Cardiac muscle cell (in vitro differentiated cells and primary cell): ENCODE data around the gene PTPRC. TPM values are rescaled to one million over a fixed set of nuclear protein-coding genes. Genes with fewer than 3 reads are reported as not detected.

Source experiments
- DNase-seq, 2 donors: peaks; one replicate each; pipeline versions ENCODE4 v3.0.0 to v3.0.0-alpha.2; 2010 to 2017; ENCODE audit warnings: low read depth in 1 of 2, low spot score in 1 of 2
- H3K27ac ChIP-seq: fragments of 200-600 bp; sonication (generic); 2 replicates; pipeline ENCODE4 v1.5.1; 2016
- H3K27me3 ChIP-seq: fragments of 200-600 bp; sonication (generic); 2 replicates; pipeline ENCODE4 v1.6.0; 2016; ENCODE audit warnings: control low read depth
- H3K36me3 ChIP-seq: fragments of 200-600 bp; sonication (generic); 2 replicates; pipeline ENCODE4 v1.5.1; 2016; ENCODE audit warnings: control low read depth
- H3K4me1 ChIP-seq: fragments of 200-600 bp; sonication (generic); 2 replicates; pipeline ENCODE4 v1.8.1; 2017; ENCODE audit warnings: low read depth, mild to moderate bottlenecking, mixed run types
- H3K4me3 ChIP-seq: fragments of 200-600 bp; sonication (generic); 2 replicates; pipeline ENCODE4 v1.5.1; 2016; ENCODE audit warnings: mild to moderate bottlenecking
- H3K9me3 ChIP-seq: fragments of 200-600 bp; sonication (generic); 2 replicates; pipeline ENCODE4 v1.5.1; 2017; ENCODE audit warnings: low read depth, mild to moderate bottlenecking, control low read depth
- polyA plus RNA-seq: library from polyadenylated mRNA; unstranded; fragments of >200 nt; fragmentation: Nextera tagmentation; extraction: Ambion mirVana; gene quantifications from 2 replicates; pipeline ENCODE4 v1.2.1, GENCODE V29; 2016
- total RNA-seq: library from RNA; depleted of rRNA; stranded (reverse); fragments of >200 nt; gene quantifications from 2 replicates; pipeline ENCODE4 v1.2.3, GENCODE V29; 2016
- TF ChIP-seq, protein P1 (sequence below): IDR thresholded peaks from 2 replicates; pipeline ENCODE4 v1.5.1; 2012; ENCODE audit warnings: low read depth, mild to moderate bottlenecking, low read length

PTPRC gene
- total and polyA plus RNA-seq, 2 experiments from 2014 or later = not detected

DNA sequence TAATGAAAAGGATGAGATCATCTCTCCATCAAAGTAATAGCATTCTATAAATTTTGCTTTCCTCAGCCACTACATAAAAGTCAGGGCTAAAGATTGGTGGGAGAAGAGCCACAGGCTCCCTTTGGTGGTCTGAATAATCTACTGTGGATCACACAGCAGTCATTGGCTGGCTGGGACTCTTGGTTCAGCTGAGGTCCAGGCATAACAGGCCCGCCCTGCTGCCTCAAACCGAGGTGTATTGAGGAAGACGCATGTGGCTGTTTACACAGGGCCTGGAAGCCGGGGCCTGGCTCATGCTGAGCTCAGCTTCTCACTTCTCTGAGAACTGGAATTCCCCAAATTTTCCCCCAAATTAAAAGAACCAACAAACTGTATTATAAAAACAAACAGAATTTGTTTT is 139.2 kb downstream of the PTPRC start:
- Histone ChIP-seq H3K4me3 (no peak overlapping the region), H3K27me3 (no peaks in the 10 kb centered on the region), H3K27ac (no peak overlapping the region), H3K9me3 (no peaks in the 10 kb centered on the region), H3K4me1 (no peaks in the 10 kb centered on the region), H3K36me3 (no peaks in the 10 kb centered on the region)
- DNase-seq = no peak
- TF ChIP-seq, protein P1, sequence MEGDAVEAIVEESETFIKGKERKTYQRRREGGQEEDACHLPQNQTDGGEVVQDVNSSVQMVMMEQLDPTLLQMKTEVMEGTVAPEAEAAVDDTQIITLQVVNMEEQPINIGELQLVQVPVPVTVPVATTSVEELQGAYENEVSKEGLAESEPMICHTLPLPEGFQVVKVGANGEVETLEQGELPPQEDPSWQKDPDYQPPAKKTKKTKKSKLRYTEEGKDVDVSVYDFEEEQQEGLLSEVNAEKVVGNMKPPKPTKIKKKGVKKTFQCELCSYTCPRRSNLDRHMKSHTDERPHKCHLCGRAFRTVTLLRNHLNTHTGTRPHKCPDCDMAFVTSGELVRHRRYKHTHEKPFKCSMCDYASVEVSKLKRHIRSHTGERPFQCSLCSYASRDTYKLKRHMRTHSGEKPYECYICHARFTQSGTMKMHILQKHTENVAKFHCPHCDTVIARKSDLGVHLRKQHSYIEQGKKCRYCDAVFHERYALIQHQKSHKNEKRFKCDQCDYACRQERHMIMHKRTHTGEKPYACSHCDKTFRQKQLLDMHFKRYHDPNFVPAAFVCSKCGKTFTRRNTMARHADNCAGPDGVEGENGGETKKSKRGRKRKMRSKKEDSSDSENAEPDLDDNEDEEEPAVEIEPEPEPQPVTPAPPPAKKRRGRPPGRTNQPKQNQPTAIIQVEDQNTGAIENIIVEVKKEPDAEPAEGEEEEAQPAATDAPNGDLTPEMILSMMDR = no peak

DNA sequence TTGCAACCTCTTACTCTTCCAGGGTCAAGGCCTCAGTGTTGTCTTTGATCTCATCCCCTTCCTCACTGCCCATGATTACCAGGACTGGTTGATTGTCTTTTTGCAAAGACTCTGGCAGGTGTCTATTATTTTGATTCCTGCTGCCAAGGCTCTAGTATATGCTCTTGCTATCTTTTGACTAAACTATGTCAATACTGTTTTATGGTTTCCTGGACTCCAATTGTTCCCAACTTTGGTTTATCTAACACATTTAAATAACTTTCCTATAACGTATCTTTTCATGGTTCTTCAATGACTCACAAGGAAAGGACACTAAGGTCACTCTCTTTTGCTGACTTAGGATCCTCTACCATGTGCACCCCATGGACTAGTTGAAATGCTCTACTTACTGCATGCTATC is 141.5 kb downstream of the PTPRC start:
- Histone ChIP-seq H3K27ac (no peak overlapping the region), H3K27me3 (no peaks in the 10 kb centered on the region), H3K4me1 (no peaks in the 10 kb centered on the region), H3K36me3 (no peaks in the 10 kb centered on the region), H3K9me3 (no peaks in the 10 kb centered on the region), H3K4me3 (no peak overlapping the region)
- TF ChIP-seq, protein P1 = no peak
- no peak for DNase-seq

DNA sequence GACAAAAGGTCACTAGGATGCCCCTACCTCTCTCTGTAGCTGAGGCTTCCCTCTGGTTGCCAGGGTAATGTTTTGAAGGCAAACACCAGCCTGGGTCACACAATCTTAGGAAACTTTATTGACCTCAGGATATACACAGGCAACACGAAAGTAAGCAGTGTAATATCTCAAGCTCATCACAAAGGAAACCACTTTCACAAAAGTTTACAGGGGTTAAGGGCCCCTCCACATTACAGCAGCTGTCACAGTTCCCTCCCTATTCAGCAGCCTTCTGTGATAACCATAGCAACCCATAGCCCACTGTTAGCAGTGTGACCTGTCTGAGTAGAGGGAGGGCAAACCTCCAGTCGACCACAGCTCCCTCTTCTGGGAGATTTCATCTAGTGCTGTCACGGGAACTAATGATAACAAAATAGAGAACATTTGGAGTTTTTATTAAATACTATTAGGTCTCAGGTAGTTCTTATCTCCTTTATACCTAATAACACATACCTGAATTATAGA is 149.8 kb downstream of the PTPRC start:
- DNase-seq = peak; percentile 34 to 49
- H3K4me3 ChIP-seq = no peak overlapping the region
- TF ChIP-seq, protein P1 = peak; percentile 25
- H3K36me3 ChIP-seq = no peaks in the 10 kb centered on the region
- H3K9me3 ChIP-seq = no peaks in the 10 kb centered on the region
- no peak overlapping the region for H3K27ac ChIP-seq
- H3K4me1 ChIP-seq = no peaks in the 10 kb centered on the region
- no peaks in the 10 kb centered on the region for H3K27me3 ChIP-seq

DNA sequence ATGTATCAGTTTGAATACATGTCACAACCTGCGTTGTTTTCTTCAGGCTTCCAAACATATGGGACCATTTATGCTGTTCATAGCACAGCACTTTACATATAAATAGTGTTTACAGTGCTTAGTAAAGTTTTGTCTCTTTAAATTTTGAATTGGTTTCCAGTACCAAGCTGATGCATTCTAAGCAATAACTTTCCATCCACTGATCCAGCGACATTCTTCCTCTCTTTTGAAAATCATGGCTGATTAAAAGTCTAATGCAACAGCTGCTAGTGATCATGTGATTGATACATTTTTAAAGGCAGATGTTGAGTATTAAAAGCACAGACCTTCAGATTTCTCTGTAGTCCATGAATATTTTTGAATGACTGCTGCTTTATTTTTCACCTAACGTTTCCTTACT is 154.9 kb downstream of the PTPRC start:
- Histone ChIP-seq H3K4me1 (no peaks in the 10 kb centered on the region), H3K27me3 (no peaks in the 10 kb centered on the region), H3K36me3 (no peaks in the 10 kb centered on the region), H3K4me3 (no peak overlapping the region), H3K9me3 (no peaks in the 10 kb centered on the region), H3K27ac (no peak overlapping the region)
- TF ChIP-seq, protein P1 = no peak
- DNase-seq = no peak

DNA sequence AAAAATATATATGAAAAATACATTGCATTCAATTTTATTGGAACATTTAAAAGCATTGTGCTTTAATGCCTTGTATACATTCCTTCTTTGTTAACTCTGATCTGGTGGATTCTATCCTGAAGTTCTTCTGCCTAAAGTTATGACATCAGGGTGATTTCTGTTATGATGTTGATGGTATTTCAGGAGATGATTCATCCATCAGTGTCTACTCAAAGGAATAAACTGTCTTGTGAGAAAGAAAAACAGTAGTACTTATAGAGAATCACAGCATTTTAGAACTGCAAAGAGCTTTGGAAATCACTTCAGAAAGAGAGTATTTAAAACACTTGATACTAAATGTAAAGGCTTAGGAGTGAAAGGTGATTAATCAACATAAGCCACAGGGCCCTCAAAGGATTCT is 155.7 kb downstream of the PTPRC start:
- no peaks in the 10 kb centered on the region for H3K4me1 ChIP-seq
- no peaks in the 10 kb centered on the region for H3K27me3 ChIP-seq
- TF ChIP-seq, protein P1 = no peak
- H3K36me3 ChIP-seq = no peaks in the 10 kb centered on the region
- H3K27ac ChIP-seq = no peak overlapping the region
- no peak overlapping the region for H3K4me3 ChIP-seq
- no peaks in the 10 kb centered on the region for H3K9me3 ChIP-seq
- peak in 1 of 2 donors; percentile 49 for DNase-seq

DNA sequence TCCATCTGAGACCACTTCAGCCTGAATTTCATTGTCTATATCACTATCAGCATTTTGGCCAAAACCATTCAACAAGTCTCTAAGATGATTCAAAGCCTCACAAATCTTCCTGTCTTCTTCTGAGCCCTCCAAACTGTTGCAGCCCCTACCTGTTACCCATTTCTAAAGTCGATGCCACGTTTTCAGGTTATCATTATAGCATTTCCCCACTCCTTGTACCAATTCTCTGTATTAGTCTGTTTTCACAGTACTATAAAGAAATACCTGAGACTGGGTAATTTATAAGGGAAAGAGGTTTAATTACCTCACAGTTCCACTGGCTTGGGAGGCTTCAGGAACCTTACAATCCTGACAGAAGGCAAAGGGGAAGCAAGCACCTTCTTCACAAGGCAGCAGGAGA is 158.8 kb downstream of the PTPRC start:
- TF ChIP-seq, protein P1 = no peak

More for the DNA sequence above, 158.8 kb downstream of the PTPRC start:
- no peak overlapping the region for H3K4me3 ChIP-seq
- no peaks in the 10 kb centered on the region for H3K4me1 ChIP-seq
- H3K27ac ChIP-seq = no peak overlapping the region
- H3K27me3 ChIP-seq = no peaks in the 10 kb centered on the region
- H3K36me3 ChIP-seq = no peaks in the 10 kb centered on the region
- no peaks in the 10 kb centered on the region for H3K9me3 ChIP-seq
- DNase-seq = no peak
